Lung (tissue), 12 donors: Measurements from ENCODE around the gene DCAF15. TPM values are rescaled to one million over a fixed set of nuclear protein-coding genes. Genes with fewer than 3 reads are reported as not detected.

Source experiments
- ATAC-seq: fragments of 200-7000 bp; cut with Tn5 transposase; one replicate; pipeline ENCODE4 v1.9.1; 2020; ENCODE audit warnings: moderate number of reproducible peaks; ENCODE audit not compliant: insufficient read depth, low FRiP score
- DNase-seq, 3 donors: peaks; one replicate each; pipeline ENCODE4 v3.0.0-alpha.2; 2013 to 2017
- H3K27ac ChIP-seq, 2 donors: one replicate each; pipeline ENCODE4 v1.5.1; 2013; ENCODE audit warnings: mild to moderate bottlenecking in 2 of 2, moderate library complexity in 2 of 2, control low read depth in 1 of 2, inconsistent platforms in 1 of 2, low read depth in 1 of 2, low read length in 1 of 2
- H3K27me3 ChIP-seq, 3 donors: one replicate each; pipeline ENCODE4 v1.5.1; 2013; ENCODE audit warnings: low read length in 2 of 3; ENCODE audit not compliant: control insufficient read depth in 3 of 3, insufficient read depth in 3 of 3
- H3K36me3 ChIP-seq, 4 donors: one replicate each; pipeline ENCODE4 v1.5.1; 2013; ENCODE audit warnings: low read length in 4 of 4, mild to moderate bottlenecking in 1 of 4, moderate library complexity in 1 of 4; ENCODE audit not compliant: control insufficient read depth in 4 of 4, insufficient read depth in 4 of 4
- H3K4me1 ChIP-seq, 5 donors: one replicate each; pipeline ENCODE4 v1.5.1; 2013; ENCODE audit warnings: low read length in 5 of 5, mild to moderate bottlenecking in 2 of 5, moderate library complexity in 1 of 5; ENCODE audit not compliant: control insufficient read depth in 5 of 5, insufficient read depth in 5 of 5
- H3K4me3 ChIP-seq: one replicate; pipeline ENCODE4 v1.5.1; 2013; ENCODE audit warnings: mild to moderate bottlenecking, control low read depth, moderate library complexity
- H3K9ac ChIP-seq, 2 donors: one replicate each; pipeline ENCODE4 v1.5.1; 2013; ENCODE audit warnings: low read length in 2 of 2, control low read depth in 1 of 2; ENCODE audit not compliant: insufficient read depth in 1 of 2
- H3K9me3 ChIP-seq, 4 donors: one replicate each; pipeline ENCODE4 v1.5.1; 2013; ENCODE audit warnings: low read length in 3 of 4, mild to moderate bottlenecking in 1 of 4, moderate library complexity in 1 of 4; ENCODE audit not compliant: control insufficient read depth in 4 of 4, insufficient read depth in 3 of 4
- WGBS, 2 donors: extraction: QIAGEN DNeasy Blood & Tissue Kit; methylation state at CpG; one replicate each; pipeline ENCODE4 v1.1.7; 2013; 5-methylcytosine and 5-hydroxymethylcytosine counted together
- polyA plus RNA-seq, 2 donors: library from polyadenylated mRNA; stranded (reverse); fragments of 200-250 nt; gene quantifications; one replicate each; pipeline ENCODE4 v1.2.1, GENCODE V29; 2013
- total RNA-seq, 2 donors: library from RNA; depleted of rRNA in 1 of 2; stranded (reverse); fragments of >200 nt in 1 of 2; gene quantifications; one replicate each; pipeline ENCODE4 v1.2.1, GENCODE V29; 2014 to 2021
- TF ChIP-seq, protein P1 (sequence below): IDR thresholded peaks from 2 replicates; pipeline ENCODE4 v1.5.1; 2012; ENCODE audit warnings: mild to moderate bottlenecking; ENCODE audit errors: control extremely low read depth, extremely low read depth
- donor health status: control.
- donor health status: control.
- donor health status: Bipolar disorder and iron deficiency.
- donor health status: healthy.
- donor health status: DM: yes; HTN: yes; CAD: no.

DCAF15 gene
- total and polyA plus RNA-seq, 4 donors = 13.8 to 56.1 (median 33.4) TPM

DNA sequence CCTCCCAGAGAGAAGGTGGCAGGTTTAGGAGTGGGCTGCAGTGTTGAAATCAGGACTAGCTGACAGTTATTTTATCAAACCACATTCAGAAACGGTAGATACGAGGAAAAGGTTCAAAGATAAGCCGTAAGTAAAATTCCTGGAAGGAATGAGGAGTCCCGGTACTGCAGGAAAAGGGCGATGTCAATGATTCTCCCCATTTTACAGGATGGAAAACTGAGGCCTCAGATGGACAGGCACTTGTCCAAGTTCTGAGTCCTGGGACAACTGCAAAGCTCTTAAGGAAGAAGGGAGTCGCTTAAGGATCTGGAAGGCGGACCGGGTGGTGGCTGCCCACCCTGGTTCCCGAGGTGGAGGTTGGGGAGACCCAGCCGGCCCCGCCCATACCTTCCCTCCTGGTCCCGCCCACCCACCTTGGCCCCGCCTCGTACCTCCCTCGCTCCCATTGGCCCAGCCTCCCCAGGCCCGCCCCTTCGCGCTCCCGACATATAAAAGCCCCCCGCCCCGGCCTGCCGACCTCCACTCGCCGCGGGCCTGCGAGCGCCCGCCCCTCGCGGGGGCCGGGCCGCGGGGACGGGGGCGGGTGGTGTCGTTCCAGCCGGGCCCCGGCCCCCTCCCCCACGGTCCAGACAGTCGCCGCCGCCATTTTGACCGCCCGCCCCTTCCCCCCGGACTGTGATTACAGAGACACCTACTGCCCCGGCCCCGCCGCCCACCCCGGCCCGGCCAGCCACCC, 53.2 kb downstream of the DCAF15 start:
- peak overlapping the region; percentile 15 to 49 for H3K9ac ChIP-seq
- H3K27ac ChIP-seq = peak overlapping the region; percentile 94 to 97
- TF ChIP-seq, protein P1, sequence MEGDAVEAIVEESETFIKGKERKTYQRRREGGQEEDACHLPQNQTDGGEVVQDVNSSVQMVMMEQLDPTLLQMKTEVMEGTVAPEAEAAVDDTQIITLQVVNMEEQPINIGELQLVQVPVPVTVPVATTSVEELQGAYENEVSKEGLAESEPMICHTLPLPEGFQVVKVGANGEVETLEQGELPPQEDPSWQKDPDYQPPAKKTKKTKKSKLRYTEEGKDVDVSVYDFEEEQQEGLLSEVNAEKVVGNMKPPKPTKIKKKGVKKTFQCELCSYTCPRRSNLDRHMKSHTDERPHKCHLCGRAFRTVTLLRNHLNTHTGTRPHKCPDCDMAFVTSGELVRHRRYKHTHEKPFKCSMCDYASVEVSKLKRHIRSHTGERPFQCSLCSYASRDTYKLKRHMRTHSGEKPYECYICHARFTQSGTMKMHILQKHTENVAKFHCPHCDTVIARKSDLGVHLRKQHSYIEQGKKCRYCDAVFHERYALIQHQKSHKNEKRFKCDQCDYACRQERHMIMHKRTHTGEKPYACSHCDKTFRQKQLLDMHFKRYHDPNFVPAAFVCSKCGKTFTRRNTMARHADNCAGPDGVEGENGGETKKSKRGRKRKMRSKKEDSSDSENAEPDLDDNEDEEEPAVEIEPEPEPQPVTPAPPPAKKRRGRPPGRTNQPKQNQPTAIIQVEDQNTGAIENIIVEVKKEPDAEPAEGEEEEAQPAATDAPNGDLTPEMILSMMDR = no peak
- H3K36me3 ChIP-seq = no peaks in the 10 kb centered on the region
- no peaks in the 10 kb centered on the region for H3K9me3 ChIP-seq
- ATAC-seq (peak; percentile 66), DNase-seq (peak; percentile 91 to 95 (median 92))
- no peaks in the 10 kb centered on the region for H3K27me3 ChIP-seq
- WGBS, 2 donors = 3 to 4% methylated on average over 34 to 50 of the region's 50 CpGs
- H3K4me3 ChIP-seq = peak overlapping the region; percentile 31
- H3K4me1 ChIP-seq = peaks cover 0 to 5% (median 3%) of the 10 kb centered on the region in 5 donors

DNA sequence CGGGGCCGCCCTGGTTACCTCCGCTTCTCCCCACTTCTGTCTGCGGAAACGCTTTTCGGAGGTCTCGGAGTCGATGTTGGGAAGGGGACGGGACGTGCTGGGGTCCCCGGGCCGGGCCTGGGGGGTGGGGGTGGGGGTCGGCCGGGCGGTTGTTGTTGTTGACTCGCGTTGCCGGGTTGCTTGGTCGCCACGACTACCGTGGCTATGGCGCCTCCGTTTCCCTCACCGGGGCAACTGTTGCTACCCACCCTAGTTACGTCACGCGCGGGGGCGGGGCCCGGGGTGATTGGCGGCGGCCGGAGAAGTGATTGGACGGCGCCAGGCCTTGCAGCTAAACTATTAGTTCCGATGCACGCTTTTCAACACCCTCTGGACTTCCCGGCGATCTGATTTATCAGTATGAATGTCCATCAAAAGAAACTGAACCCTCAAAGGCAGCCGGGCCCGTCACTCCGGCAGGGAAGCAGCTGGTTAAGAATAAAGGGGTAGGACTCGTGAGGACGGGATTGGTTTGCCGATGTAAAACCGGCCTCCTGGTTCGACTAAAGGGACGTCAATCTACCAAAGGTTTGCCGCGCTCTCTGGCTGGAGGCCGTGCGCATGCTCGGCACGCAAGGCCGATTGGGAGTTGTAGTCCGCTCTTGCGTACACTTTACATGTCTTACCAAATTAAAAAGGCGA, 53.9 kb downstream of the DCAF15 start, which contains the start of gene RFX1:
Gene RFX1 (minus strand): TSS at position 236 of the 681 bp plus-strand sequence. CDS start 12,477 bp downstream, outside the sequence.
- H3K27me3 ChIP-seq = no peaks in the 10 kb centered on the region
- H3K9ac ChIP-seq = peak within 1 kb of the TSS; percentile 84 to 95
- H3K27ac ChIP-seq = peak within 1 kb of the TSS; percentile 96 to 100
- H3K9me3 ChIP-seq = no peaks in the 10 kb centered on the region
- TF ChIP-seq, protein P1 = no peak
- H3K36me3 ChIP-seq = no peaks in the 10 kb centered on the region
- peaks cover 0 to 5% (median 3%) of the 10 kb centered on the region in 5 donors for H3K4me1 ChIP-seq
- ATAC-seq (peak; percentile 83), DNase-seq (peak; percentile 100)
- peak within 1 kb of the TSS; percentile 78 for H3K4me3 ChIP-seq
- 0 to 1% methylated on average over 54 to 58 of the region's 58 CpGs for WGBS, 2 donors

DNA sequence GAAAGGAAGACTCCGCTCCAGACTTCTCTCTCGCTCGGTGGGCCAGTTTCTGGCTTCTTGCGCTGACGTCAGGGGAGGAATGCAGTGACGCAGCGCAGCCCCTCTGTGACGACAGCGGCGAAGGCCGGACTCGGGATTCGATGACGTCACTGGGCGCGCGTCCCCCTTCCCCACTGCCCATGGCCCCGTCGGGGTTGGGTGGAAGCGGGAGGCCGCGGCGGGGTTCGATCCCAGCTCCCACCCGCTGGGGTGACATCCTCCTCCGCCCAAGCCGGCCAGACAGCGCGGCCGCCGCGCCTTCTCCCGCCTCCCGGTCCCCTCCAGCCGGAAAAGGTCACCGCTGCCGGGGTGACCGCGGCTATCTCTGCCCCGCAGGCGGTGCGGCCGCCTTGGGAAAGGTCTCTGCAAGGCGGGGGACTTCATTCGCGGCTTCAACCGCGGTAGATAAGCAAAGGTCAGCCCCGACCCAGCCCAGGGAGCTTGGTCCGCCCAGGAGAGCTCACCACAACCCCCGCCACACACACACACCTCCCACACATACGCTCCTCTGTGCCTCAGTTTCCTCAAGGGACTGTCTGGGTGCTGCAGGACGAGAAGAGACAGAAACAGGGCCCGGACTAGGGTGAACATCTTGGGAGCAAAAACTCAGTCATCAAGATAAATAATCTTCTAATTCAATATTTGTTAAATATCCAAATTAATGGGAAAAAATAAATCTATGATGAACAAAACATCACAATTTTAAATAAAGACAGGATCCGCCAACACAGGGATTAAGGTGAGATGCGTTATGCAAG, 54.7 kb downstream of the DCAF15 start:
- H3K9ac ChIP-seq = peak overlapping the region; percentile 84 to 95
- peaks cover 0 to 4% (median 3%) of the 10 kb centered on the region in 5 donors for H3K4me1 ChIP-seq
- DNase-seq = no peak
- TF ChIP-seq, protein P1 = no peak
- no peaks in the 10 kb centered on the region for H3K9me3 ChIP-seq
- peak; percentile 7 for ATAC-seq
- no peaks in the 10 kb centered on the region for H3K27me3 ChIP-seq
- peak overlapping the region; percentile 96 to 100 for H3K27ac ChIP-seq
- H3K4me3 ChIP-seq = peak overlapping the region; percentile 78
- 5% methylated on average over 56 of the region's 56 CpGs for WGBS, 2 donors
- H3K36me3 ChIP-seq = no peaks in the 10 kb centered on the region

Other genes starting within 250 kb of the DCAF15 start
- gene MRI1, start 188.0 kb upstream of the DCAF15 start, total RNA-seq = 10 to 100 TPM; 35.4 to 63.2 TPM
- gene MRI1, start 188.0 kb upstream of the DCAF15 start, polyA plus RNA-seq = 10 to 100 TPM; 23.5 to 24.4 TPM
- gene C19orf53, start 178.1 kb upstream of the DCAF15 start, total RNA-seq = 10 to 100 TPM; 62.6 to 65.8 TPM
- gene C19orf53, start 178.1 kb upstream of the DCAF15 start, polyA plus RNA-seq = 100 to 1,000 TPM; 157 to 251 TPM
- 10 to 100 TPM in 1 of 2 donors, 1 to 10 TPM in 1; 7.6 to 10.5 TPM for gene ZSWIM4, start 157.1 kb upstream of the DCAF15 start, total RNA-seq
- gene ZSWIM4, start 157.1 kb upstream of the DCAF15 start, polyA plus RNA-seq = 10 to 100 TPM in 1 of 2 donors, 1 to 10 TPM in 1; 3.7 to 10.0 TPM
- 1 to 10 TPM in 1 of 2 donors, not detected in 1; 1.5 TPM for gene NANOS3, start 75.4 kb upstream of the DCAF15 start, total RNA-seq
- gene NANOS3, start 75.4 kb upstream of the DCAF15 start, polyA plus RNA-seq = under 1 TPM; 0.81 to 0.82 TPM
- gene BRME1, start 46.4 kb upstream of the DCAF15 start, total RNA-seq = 1 to 10 TPM; 2.9 to 3.0 TPM
- gene BRME1, start 46.4 kb upstream of the DCAF15 start, polyA plus RNA-seq = 1 to 10 TPM; 1.3 to 3.2 TPM
- 10 to 100 TPM; 19.9 to 39.5 TPM for gene CC2D1A, start 46.3 kb upstream of the DCAF15 start, total RNA-seq
- 10 to 100 TPM; 19.3 to 38.9 TPM for gene CC2D1A, start 46.3 kb upstream of the DCAF15 start, polyA plus RNA-seq
- gene PODNL1, start 14.1 kb upstream of the DCAF15 start, total RNA-seq = 1 to 10 TPM in 1 of 2 donors, under 1 TPM in 1; 0.88 to 6.4 TPM
- gene PODNL1, start 14.1 kb upstream of the DCAF15 start, polyA plus RNA-seq = under 1 TPM; 0.55 to 0.95 TPM
- 10 to 100 TPM; 10.1 to 18.6 TPM for gene RFX1, start 53.8 kb downstream of the DCAF15 start, total RNA-seq
- 1 to 10 TPM; 5.7 to 5.9 TPM for gene RFX1, start 53.8 kb downstream of the DCAF15 start, polyA plus RNA-seq
- under 1 TPM in 1 of 2 donors, not detected in 1; 0.52 TPM for gene RLN3, start 75.6 kb downstream of the DCAF15 start, total RNA-seq
- gene RLN3, start 75.6 kb downstream of the DCAF15 start, polyA plus RNA-seq = under 1 TPM in 1 of 2 donors, not detected in 1; 0.50 TPM
- gene IL27RA, start 79.3 kb downstream of the DCAF15 start, total RNA-seq = 10 to 100 TPM in 1 of 2 donors, 1 to 10 TPM in 1; 8.4 to 21.5 TPM
- 10 to 100 TPM in 1 of 2 donors, 1 to 10 TPM in 1; 7.0 to 22.7 TPM for gene IL27RA, start 79.3 kb downstream of the DCAF15 start, polyA plus RNA-seq
- gene PALM3, start 109.6 kb downstream of the DCAF15 start, total RNA-seq = 10 to 100 TPM in 1 of 2 donors, under 1 TPM in 1; 0.71 to 14.3 TPM
- gene PALM3, start 109.6 kb downstream of the DCAF15 start, polyA plus RNA-seq = 10 to 100 TPM in 1 of 2 donors, 1 to 10 TPM in 1; 2.5 to 20.6 TPM
- 10 to 100 TPM in 1 of 2 donors, 1 to 10 TPM in 1; 3.5 to 10.7 TPM for gene MISP3, start 120.3 kb downstream of the DCAF15 start, total RNA-seq
- 10 to 100 TPM in 1 of 2 donors, 1 to 10 TPM in 1; 4.1 to 11.2 TPM for gene MISP3, start 120.3 kb downstream of the DCAF15 start, polyA plus RNA-seq
- 1 to 10 TPM in 1 of 2 donors, under 1 TPM in 1; 0.37 to 1.0 TPM for gene C19orf67, start 133.3 kb downstream of the DCAF15 start, total RNA-seq
- under 1 TPM in 1 of 2 donors, not detected in 1; 0.38 TPM for gene C19orf67, start 133.3 kb downstream of the DCAF15 start, polyA plus RNA-seq
- 10 to 100 TPM; 32.9 to 48.8 TPM for gene SAMD1, start 138.2 kb downstream of the DCAF15 start, total RNA-seq
- 10 to 100 TPM; 36.8 to 42.1 TPM for gene SAMD1, start 138.2 kb downstream of the DCAF15 start, polyA plus RNA-seq
- 100 to 1,000 TPM in 1 of 2 donors, 10 to 100 TPM in 1; 43.7 to 103 TPM for gene PRKACA, start 165.3 kb downstream of the DCAF15 start, total RNA-seq
- gene PRKACA, start 165.3 kb downstream of the DCAF15 start, polyA plus RNA-seq = 10 to 100 TPM; 54.3 to 81.5 TPM
- gene ASF1B, start 184.1 kb downstream of the DCAF15 start, total RNA-seq = 1 to 10 TPM; 2.4 to 3.5 TPM
- gene ASF1B, start 184.1 kb downstream of the DCAF15 start, polyA plus RNA-seq = 1 to 10 TPM; 4.1 to 5.9 TPM